ENCODE results near the gene FBXW4. TPM values are rescaled to one million over a fixed set of nuclear protein-coding genes. Genes with fewer than 3 reads are reported as not detected.

Gene FBXW4
- polyA plus RNA-seq, 1 of the 3 experiments (the other 2 are of a cell fraction), result 27.6 TPM

DNA sequence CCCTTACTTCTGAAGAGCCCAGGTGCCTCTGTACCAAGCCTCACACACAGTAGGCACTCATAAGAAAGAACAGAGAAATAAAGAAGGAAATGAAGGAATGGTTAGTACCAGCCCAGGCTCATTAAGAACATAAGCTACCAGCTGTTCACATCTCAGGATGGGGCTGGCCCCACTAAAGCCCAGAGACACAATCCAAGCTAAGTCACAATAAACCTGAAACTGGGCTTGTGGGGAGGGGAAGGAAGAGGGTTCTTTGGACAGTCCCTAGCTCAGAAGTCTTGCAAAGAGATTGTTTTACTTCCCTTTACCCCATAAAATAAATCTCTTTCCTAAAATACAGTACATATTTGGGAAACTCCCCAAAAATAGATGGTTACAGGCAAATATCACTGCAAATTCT is 24.3 kb downstream of the FBXW4 start (continued):
- TF ChIP-seq JUND (IDR thresholded peaks at IDR 0.05), result no peak
- TF ChIP-seq MXI1 (IDR thresholded peaks at IDR 0.05; ENCODE audit: low read depth, low read length), result no peak
- TF ChIP-seq, protein P1, sequence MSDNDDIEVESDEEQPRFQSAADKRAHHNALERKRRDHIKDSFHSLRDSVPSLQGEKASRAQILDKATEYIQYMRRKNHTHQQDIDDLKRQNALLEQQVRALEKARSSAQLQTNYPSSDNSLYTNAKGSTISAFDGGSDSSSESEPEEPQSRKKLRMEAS (IDR thresholded peaks at IDR 0.05; ENCODE audit: low read depth), result no peak
- TF ChIP-seq, protein P2, sequence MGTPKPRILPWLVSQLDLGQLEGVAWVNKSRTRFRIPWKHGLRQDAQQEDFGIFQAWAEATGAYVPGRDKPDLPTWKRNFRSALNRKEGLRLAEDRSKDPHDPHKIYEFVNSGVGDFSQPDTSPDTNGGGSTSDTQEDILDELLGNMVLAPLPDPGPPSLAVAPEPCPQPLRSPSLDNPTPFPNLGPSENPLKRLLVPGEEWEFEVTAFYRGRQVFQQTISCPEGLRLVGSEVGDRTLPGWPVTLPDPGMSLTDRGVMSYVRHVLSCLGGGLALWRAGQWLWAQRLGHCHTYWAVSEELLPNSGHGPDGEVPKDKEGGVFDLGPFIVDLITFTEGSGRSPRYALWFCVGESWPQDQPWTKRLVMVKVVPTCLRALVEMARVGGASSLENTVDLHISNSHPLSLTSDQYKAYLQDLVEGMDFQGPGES (IDR thresholded peaks at IDR 0.05; ENCODE audit: low read depth, low read length), result no peak
- TF ChIP-seq EZH2phosphoT487 (IDR thresholded peaks at IDR 0.05; ENCODE audit: borderline replicate concordance, low read depth), result no peak

DNA sequence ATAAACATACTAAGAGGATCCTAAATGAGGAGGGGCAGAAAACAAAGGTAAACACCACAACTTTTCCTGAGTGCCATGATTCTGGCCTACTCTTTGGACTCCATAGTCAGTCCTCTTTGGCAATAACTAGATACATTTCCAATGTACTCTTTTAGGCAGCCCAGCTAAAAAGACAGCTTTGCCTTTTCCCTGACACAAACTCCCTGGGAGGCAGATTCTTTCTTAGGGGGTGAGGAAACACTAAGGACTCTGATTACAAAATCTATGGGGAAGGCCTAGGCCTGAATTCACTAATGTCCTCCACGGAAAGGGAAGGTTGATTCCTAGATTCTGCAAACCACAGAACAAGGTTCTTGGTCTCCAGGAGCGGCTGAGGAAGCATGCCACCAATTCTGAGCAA is 25.8 kb downstream of the FBXW4 start:
- Histone ChIP-seq H3K9me3 (no peaks in the 10 kb centered on the region), H4K20me1 (ENCODE audit: insufficient read depth) (no peaks in the 10 kb centered on the region), H3K27me3 (ENCODE audit: insufficient read depth) (no peaks in the 10 kb centered on the region), H3K79me2 (ENCODE audit: insufficient read depth) (no peaks in the 10 kb centered on the region), H3K36me3 (replicated peaks in 1 of 2; ENCODE audit: control insufficient read depth in 1 of 2, insufficient read depth in 2 of 2, low read length in 1 of 2) (peaks cover 33 to 72% of the 10 kb centered on the region in 2 experiments), H3K9me2 (no peaks in the 10 kb centered on the region), H3F3A (replicated peaks; ENCODE audit: insufficient read depth) (no peaks in the 10 kb centered on the region), H3K9ac (no peak overlapping the region), H3K27ac (ENCODE audit: low read depth in 2 of 2, low read length in 1 of 2) (no peak overlapping the region), H3K4me1 (ENCODE audit: control insufficient read depth in 1 of 2, insufficient read depth in 2 of 2, low read depth in 1 of 2, low read length in 1 of 2) (peaks cover 0 to 9% of the 10 kb centered on the region in 2 experiments; a peak in 1 of 4 replicates), H2AFZ (ENCODE audit: low read depth) (no peak overlapping the region), H3K4me2 (no peak overlapping the region), H3K4me3 (ENCODE audit: low read depth in 2 of 2, low read length in 1 of 2) (no peak overlapping the region)
- ChIA-PET CTCF (no interaction called here), POLR2A (no interaction called here)
- no peak for DNase-seq
- TF ChIP-seq, protein P3, sequence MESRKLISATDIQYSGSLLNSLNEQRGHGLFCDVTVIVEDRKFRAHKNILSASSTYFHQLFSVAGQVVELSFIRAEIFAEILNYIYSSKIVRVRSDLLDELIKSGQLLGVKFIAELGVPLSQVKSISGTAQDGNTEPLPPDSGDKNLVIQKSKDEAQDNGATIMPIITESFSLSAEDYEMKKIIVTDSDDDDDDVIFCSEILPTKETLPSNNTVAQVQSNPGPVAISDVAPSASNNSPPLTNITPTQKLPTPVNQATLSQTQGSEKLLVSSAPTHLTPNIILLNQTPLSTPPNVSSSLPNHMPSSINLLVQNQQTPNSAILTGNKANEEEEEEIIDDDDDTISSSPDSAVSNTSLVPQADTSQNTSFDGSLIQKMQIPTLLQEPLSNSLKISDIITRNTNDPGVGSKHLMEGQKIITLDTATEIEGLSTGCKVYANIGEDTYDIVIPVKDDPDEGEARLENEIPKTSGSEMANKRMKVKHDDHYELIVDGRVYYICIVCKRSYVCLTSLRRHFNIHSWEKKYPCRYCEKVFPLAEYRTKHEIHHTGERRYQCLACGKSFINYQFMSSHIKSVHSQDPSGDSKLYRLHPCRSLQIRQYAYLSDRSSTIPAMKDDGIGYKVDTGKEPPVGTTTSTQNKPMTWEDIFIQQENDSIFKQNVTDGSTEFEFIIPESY (IDR thresholded peaks at IDR 0.05; ENCODE audit: borderline replicate concordance, low read depth), result no peak
- TF ChIP-seq, protein P1 (IDR thresholded peaks at IDR 0.05; ENCODE audit: low read depth), result no peak
- TF ChIP-seq, protein P4, sequence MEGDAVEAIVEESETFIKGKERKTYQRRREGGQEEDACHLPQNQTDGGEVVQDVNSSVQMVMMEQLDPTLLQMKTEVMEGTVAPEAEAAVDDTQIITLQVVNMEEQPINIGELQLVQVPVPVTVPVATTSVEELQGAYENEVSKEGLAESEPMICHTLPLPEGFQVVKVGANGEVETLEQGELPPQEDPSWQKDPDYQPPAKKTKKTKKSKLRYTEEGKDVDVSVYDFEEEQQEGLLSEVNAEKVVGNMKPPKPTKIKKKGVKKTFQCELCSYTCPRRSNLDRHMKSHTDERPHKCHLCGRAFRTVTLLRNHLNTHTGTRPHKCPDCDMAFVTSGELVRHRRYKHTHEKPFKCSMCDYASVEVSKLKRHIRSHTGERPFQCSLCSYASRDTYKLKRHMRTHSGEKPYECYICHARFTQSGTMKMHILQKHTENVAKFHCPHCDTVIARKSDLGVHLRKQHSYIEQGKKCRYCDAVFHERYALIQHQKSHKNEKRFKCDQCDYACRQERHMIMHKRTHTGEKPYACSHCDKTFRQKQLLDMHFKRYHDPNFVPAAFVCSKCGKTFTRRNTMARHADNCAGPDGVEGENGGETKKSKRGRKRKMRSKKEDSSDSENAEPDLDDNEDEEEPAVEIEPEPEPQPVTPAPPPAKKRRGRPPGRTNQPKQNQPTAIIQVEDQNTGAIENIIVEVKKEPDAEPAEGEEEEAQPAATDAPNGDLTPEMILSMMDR (IDR thresholded peaks at IDR 0.05), result no peak
- TF ChIP-seq RXRA (IDR thresholded peaks at IDR 0.05; ENCODE audit: borderline replicate concordance, low read depth) (no peak), NRF1 (IDR thresholded peaks at IDR 0.05; ENCODE audit: low read depth, low read length) (no peak), NFIC (IDR thresholded peaks at IDR 0.05; ENCODE audit: borderline replicate concordance) (no peak), TCF12 (IDR thresholded peaks at IDR 0.05) (no peak), YY1 (IDR thresholded peaks at IDR 0.05; ENCODE audit: low read depth) (no peak), RFX5 (IDR thresholded peaks at IDR 0.05; ENCODE audit: low read length) (no peak), EP300 (IDR thresholded peaks at IDR 0.05; ENCODE audit: borderline replicate concordance in 1 of 2, low read depth in 1 of 2, low read length in 1 of 2) (no peak), MXI1 (IDR thresholded peaks at IDR 0.05; ENCODE audit: low read depth, low read length) (no peak)
- TF ChIP-seq, protein P2 (IDR thresholded peaks at IDR 0.05; ENCODE audit: low read depth, low read length), result no peak
- TF ChIP-seq, protein P5, sequence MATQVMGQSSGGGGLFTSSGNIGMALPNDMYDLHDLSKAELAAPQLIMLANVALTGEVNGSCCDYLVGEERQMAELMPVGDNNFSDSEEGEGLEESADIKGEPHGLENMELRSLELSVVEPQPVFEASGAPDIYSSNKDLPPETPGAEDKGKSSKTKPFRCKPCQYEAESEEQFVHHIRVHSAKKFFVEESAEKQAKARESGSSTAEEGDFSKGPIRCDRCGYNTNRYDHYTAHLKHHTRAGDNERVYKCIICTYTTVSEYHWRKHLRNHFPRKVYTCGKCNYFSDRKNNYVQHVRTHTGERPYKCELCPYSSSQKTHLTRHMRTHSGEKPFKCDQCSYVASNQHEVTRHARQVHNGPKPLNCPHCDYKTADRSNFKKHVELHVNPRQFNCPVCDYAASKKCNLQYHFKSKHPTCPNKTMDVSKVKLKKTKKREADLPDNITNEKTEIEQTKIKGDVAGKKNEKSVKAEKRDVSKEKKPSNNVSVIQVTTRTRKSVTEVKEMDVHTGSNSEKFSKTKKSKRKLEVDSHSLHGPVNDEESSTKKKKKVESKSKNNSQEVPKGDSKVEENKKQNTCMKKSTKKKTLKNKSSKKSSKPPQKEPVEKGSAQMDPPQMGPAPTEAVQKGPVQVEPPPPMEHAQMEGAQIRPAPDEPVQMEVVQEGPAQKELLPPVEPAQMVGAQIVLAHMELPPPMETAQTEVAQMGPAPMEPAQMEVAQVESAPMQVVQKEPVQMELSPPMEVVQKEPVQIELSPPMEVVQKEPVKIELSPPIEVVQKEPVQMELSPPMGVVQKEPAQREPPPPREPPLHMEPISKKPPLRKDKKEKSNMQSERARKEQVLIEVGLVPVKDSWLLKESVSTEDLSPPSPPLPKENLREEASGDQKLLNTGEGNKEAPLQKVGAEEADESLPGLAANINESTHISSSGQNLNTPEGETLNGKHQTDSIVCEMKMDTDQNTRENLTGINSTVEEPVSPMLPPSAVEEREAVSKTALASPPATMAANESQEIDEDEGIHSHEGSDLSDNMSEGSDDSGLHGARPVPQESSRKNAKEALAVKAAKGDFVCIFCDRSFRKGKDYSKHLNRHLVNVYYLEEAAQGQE (IDR thresholded peaks at IDR 0.05; ENCODE audit: low read depth, low read length), result no peak
- TF ChIP-seq, protein P6, sequence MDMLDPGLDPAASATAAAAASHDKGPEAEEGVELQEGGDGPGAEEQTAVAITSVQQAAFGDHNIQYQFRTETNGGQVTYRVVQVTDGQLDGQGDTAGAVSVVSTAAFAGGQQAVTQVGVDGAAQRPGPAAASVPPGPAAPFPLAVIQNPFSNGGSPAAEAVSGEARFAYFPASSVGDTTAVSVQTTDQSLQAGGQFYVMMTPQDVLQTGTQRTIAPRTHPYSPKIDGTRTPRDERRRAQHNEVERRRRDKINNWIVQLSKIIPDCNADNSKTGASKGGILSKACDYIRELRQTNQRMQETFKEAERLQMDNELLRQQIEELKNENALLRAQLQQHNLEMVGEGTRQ (IDR thresholded peaks at IDR 0.05; ENCODE audit: borderline replicate concordance, low read depth, low read length), result no peak
- WGBS (ENCODE audit: low lambda C conversion rate), result 100% methylated on average over 2 of the region's 2 CpGs
